Panc1 (cell line): ENCODE data around the gene ATP10D. TPM values are rescaled to one million over a fixed set of nuclear protein-coding genes. Genes with fewer than 3 reads are reported as not detected.

Experiments used
- ATAC-seq: fragments of 200-7000 bp; cut with Tn5 transposase; 2 replicates; pipeline ENCODE4 v1.9.1; 2020; ENCODE audit warnings: mild to moderate bottlenecking, moderate library complexity
- BruUV-seq: library from RNA; stranded (reverse); fragments of 400-500 nt; replicated peaks from 2 replicates; lab custom pipeline; 2021; lab: Mats Ljungman, UMichigan
- CTCF ChIA-PET: fragments of 300-600 bp; sonication (Branson Sonifier 250); formaldehyde crosslinking; loops from one replicate; lab custom pipeline; 2022; ENCODE audit warnings: antibody characterized with exemption; lab: Charles Lee
- POLR2A ChIA-PET: fragments of 300-600 bp; sonication (Branson Sonifier 250); formaldehyde crosslinking; loops from one replicate; lab custom pipeline; 2022; ENCODE audit warnings: antibody characterized with exemption; lab: Charles Lee
- DNase-seq: peaks from one replicate; pipeline ENCODE4 v3.0.0-alpha.2; 2010; ENCODE audit warnings: low read depth, low spot score
- H3K27ac ChIP-seq: 2 replicates; pipeline ENCODE4 v1.5.1; 2011; ENCODE audit warnings: mild to moderate bottlenecking, low read length, inconsistent platforms
- H3K27me3 ChIP-seq: fragments of 200-500 bp; sonication (Bioruptor generic); 2 replicates; pipeline ENCODE4 v1.6.0; 2014; ENCODE audit warnings: low read length, inconsistent platforms; ENCODE audit not compliant: control insufficient read depth, insufficient read depth
- H3K36me3 ChIP-seq: fragments of 200-500 bp; sonication (Bioruptor generic); 2 replicates; pipeline ENCODE4 v1.5.1; 2014; ENCODE audit warnings: inconsistent platforms, mild to moderate bottlenecking, low read length, moderate library complexity; ENCODE audit not compliant: control insufficient read depth, insufficient read depth
- H3K4me1 ChIP-seq: 2 replicates; pipeline ENCODE4 v1.5.1; 2011; ENCODE audit warnings: inconsistent platforms, mild to moderate bottlenecking, low read length, moderate library complexity; ENCODE audit not compliant: control insufficient read depth, insufficient read depth
- H3K4me3 ChIP-seq, 2 experiments: 2 replicates each; pipeline ENCODE4 v1.5.1; 2011 to 2012; ENCODE audit warnings: low read depth in 2 of 2, low read length in 2 of 2, mild to moderate bottlenecking in 2 of 2, inconsistent platforms in 1 of 2, moderate library complexity in 1 of 2
- H3K9me3 ChIP-seq: fragments of 200-500 bp; sonication (Bioruptor generic); 2 replicates; pipeline ENCODE4 v1.5.1; 2014; ENCODE audit warnings: low read depth, mild to moderate bottlenecking, inconsistent platforms, low read length, moderate library complexity; ENCODE audit not compliant: control insufficient read depth, insufficient read depth
- CTCF ChIP-seq: fragments of 450-650 bp; IDR thresholded peaks from 2 replicates; pipeline ENCODE4 v1.5.1; 2017; ENCODE audit warnings: mild to moderate bottlenecking
- POLR2AphosphoS5 ChIP-seq: IDR thresholded peaks from 2 replicates; pipeline ENCODE4 v1.6.1; 2012; ENCODE audit warnings: mild to moderate bottlenecking, low read depth, low read length, moderate library complexity
- REST ChIP-seq, 2 experiments: IDR thresholded peaks; 2 replicates each; pipeline ENCODE4 v1.6.1; 2011 to 2012; ENCODE audit warnings: low read depth in 2 of 2, control low read depth in 1 of 2, low read length in 1 of 2, mild to moderate bottlenecking in 1 of 2, moderate library complexity in 1 of 2; ENCODE audit not compliant: insufficient read depth in 1 of 2
- SIN3A ChIP-seq: IDR thresholded peaks from 2 replicates; pipeline ENCODE4 v1.6.1; 2012; ENCODE audit warnings: low read depth, mild to moderate bottlenecking, low read length, moderate library complexity, borderline replicate concordance; ENCODE audit not compliant: insufficient read depth
- TCF7L2 ChIP-seq: IDR thresholded peaks from 2 replicates; pipeline ENCODE4 v1.6.1; 2011; ENCODE audit warnings: mild to moderate bottlenecking, low read depth, low read length, inconsistent platforms
- in situ Hi-C: cut with HindIII; loops from 2 replicates; pipeline ENCODE4 v1.10.0; 2016; ENCODE audit warnings: low sequenced_read_pairs, low pct_unique_long_range_greater_than_20kb
- intact Hi-C: fragments of 100-400 bp; cut with micrococcal nuclease; formaldehyde crosslinking; loops from one replicate; pipeline ENCODE4 v1.10.0; 2022; ENCODE audit not compliant: unreplicated experiment
- total RNA-seq: library from RNA; stranded (reverse); gene quantifications from one replicate; pipeline ENCODE4 v1.2.1, GENCODE V29; 2021; ENCODE audit not compliant: unreplicated experiment

The ATP10D gene
- total RNA-seq, 1 experiment from 2014 or later, result 13.9 TPM

- no peak for ATAC-seq
- H3K36me3 ChIP-seq, result no peaks in the 10 kb centered on the region
- no peaks in the 10 kb centered on the region for H3K4me1 ChIP-seq
- H3K27ac ChIP-seq, result no peak overlapping the region
- no peaks in the 10 kb centered on the region for H3K9me3 ChIP-seq
- ChIA-PET CTCF (no interaction called here), POLR2A (no interaction called here)
- no TSS peak for BruUV-seq
- H3K4me3 ChIP-seq, result no peak overlapping the region
- in situ Hi-C loops (no loop called here), intact Hi-C loops (no loop called here)
- no peak for DNase-seq
- H3K27me3 ChIP-seq, result no peaks in the 10 kb centered on the region
- TF ChIP-seq SIN3A, result no peak
- no peak for TF ChIP-seq CTCF
- TF ChIP-seq REST (IDR thresholded peaks at IDR 0.05; ENCODE audit: insufficient read depth in 1 of 2, low read depth in 2 of 2, low read length in 1 of 2), result no peak
- TF ChIP-seq TCF7L2, result no peak
- no peak for TF ChIP-seq POLR2AphosphoS5
These were observed 130.3 kb downstream of the ATP10D start for GRCh38 chr4:47615385-47615784.

- Histone ChIP-seq H3K9me3 (no peaks in the 10 kb centered on the region), H3K4me1 (no peaks in the 10 kb centered on the region), H3K27me3 (no peaks in the 10 kb centered on the region), H3K4me3 (no peak overlapping the region), H3K27ac (no peak overlapping the region), H3K36me3 (no peaks in the 10 kb centered on the region)
- no peak for DNase-seq
- BruUV-seq, result no TSS peak
- ChIA-PET POLR2A (no interaction called here), CTCF (no interaction called here)
- intact Hi-C loops (no loop called here), in situ Hi-C loops (no loop called here)
- TF ChIP-seq REST (IDR thresholded peaks at IDR 0.05; ENCODE audit: insufficient read depth in 1 of 2, low read depth in 2 of 2, low read length in 1 of 2), result no peak
- no peak for TF ChIP-seq SIN3A
- no peak for TF ChIP-seq POLR2AphosphoS5
- TF ChIP-seq TCF7L2, result no peak
- TF ChIP-seq CTCF, result no peak
- no peak for ATAC-seq
These were observed 132.5 kb downstream of the ATP10D start for GRCh38 chr4:47617607-47618006.
